SK-N-MC (cell line): ENCODE data around the gene TTC7B.

ENCODE experiments used
- EZH2 ChIP-seq: fragments of 200-600 bp; sonication (generic); IDR thresholded peaks from one replicate; pipeline ENCODE4 v1.6.1; 2017; ENCODE audit warnings: antibody characterized with exemption
- POLR2AphosphoS5 ChIP-seq: IDR thresholded peaks from 2 replicates; pipeline ENCODE4 v1.6.1; 2012; ENCODE audit warnings: mild to moderate bottlenecking, low read depth, low read length, borderline replicate concordance

DNA sequence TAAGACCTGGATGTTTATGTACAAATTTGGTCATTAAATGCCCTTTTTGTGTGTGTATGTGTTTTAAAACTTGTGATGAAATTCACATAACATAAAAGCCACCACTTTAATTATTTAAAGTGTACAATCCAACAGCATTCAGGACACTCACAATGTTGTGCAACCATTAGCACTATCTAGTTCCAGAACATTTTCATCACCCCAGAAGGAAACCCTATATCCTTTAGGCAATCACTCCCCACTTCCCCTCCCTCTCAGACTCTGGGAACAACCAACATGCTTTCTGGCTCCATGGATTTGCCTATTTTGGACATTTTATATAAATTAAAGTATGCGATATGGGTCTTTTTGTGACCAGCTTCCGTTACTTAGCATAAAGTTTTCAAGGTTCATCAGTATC is 124.6 kb downstream of the TTC7B start:
- no peak for TF ChIP-seq POLR2AphosphoS5
- no peak for TF ChIP-seq EZH2
